ENCODE measurements around the gene RIPOR3. TPM values are rescaled to one million over a fixed set of nuclear protein-coding genes. Genes with fewer than 3 reads are reported as not detected.
"Not testable (repeated sequence)": the region's sequence is repeated elsewhere in the genome, so short reads cannot be mapped to it uniquely, and the experiment has no call there.

Gene RIPOR3
- total RNA-seq, 1 donor: 6.5 TPM

GRCh38 chr20:50711113-50711825 is 19.9 kb upstream of the RIPOR3 start:
- TF ChIP-seq CTCF (IDR thresholded peaks at IDR 0.05; ENCODE audit: insufficient read depth, low read length): no peak
- H3K4me3 ChIP-seq (ENCODE audit: low read depth, low read length): no peak overlapping the region
- DNase-seq (ENCODE audit: low read depth): no peak

- TF ChIP-seq CTCF (IDR thresholded peaks at IDR 0.05; ENCODE audit: insufficient read depth, low read length): no peak
- H3K4me3 ChIP-seq (ENCODE audit: low read depth, low read length): no peak overlapping the region
- DNase-seq (ENCODE audit: low read depth): peak; percentile 34
Observed at GRCh38 chr20:50710492-50711063, 19.2 kb upstream of the RIPOR3 start.

- DNase-seq (ENCODE audit: low read depth): no peak
- TF ChIP-seq CTCF (IDR thresholded peaks at IDR 0.05; ENCODE audit: insufficient read depth, low read length): no peak
- no peak overlapping the region for H3K4me3 ChIP-seq (ENCODE audit: low read depth, low read length)
Observed at GRCh38 chr20:50709636-50709973, 18.3 kb upstream of the RIPOR3 start.

- DNase-seq (ENCODE audit: low read depth): no peak
- TF ChIP-seq CTCF (IDR thresholded peaks at IDR 0.05; ENCODE audit: insufficient read depth, low read length): no peak
- H3K4me3 ChIP-seq (ENCODE audit: low read depth, low read length): no peak overlapping the region
Observed at GRCh38 chr20:50708845-50709635, 17.7 kb upstream of the RIPOR3 start.

- DNase-seq (ENCODE audit: low read depth): no peak
- TF ChIP-seq CTCF (IDR thresholded peaks at IDR 0.05; ENCODE audit: insufficient read depth, low read length): no peak
Observed at GRCh38 chr20:50704971-50705370, 13.6 kb upstream of the RIPOR3 start.

GRCh38 chr20:50704514-50704913 is 13.2 kb upstream of the RIPOR3 start:
- no peak for DNase-seq (ENCODE audit: low read depth)
- TF ChIP-seq CTCF (IDR thresholded peaks at IDR 0.05; ENCODE audit: insufficient read depth, low read length): no peak
- H3K4me3 ChIP-seq (ENCODE audit: low read depth, low read length): no peak overlapping the region

More at GRCh38 chr20:50704971-50705370, 13.6 kb upstream of the RIPOR3 start:
- H3K4me3 ChIP-seq (ENCODE audit: low read depth, low read length): no peak overlapping the region

- DNase-seq (ENCODE audit: low read depth); H3K4me3 ChIP-seq (ENCODE audit: low read depth, low read length): not testable (repeated sequence)
Observed at GRCh38 chr20:50703651-50704438, 12.5 kb upstream of the RIPOR3 start.

All from fibroblast of the aortic adventitia (primary cell).